Measurements from ENCODE around the gene METTL25B.

GRCh38 chr1:156694690-156694962, 33.6 kb upstream of the METTL25B start:
- TF ChIP-seq, protein P1, sequence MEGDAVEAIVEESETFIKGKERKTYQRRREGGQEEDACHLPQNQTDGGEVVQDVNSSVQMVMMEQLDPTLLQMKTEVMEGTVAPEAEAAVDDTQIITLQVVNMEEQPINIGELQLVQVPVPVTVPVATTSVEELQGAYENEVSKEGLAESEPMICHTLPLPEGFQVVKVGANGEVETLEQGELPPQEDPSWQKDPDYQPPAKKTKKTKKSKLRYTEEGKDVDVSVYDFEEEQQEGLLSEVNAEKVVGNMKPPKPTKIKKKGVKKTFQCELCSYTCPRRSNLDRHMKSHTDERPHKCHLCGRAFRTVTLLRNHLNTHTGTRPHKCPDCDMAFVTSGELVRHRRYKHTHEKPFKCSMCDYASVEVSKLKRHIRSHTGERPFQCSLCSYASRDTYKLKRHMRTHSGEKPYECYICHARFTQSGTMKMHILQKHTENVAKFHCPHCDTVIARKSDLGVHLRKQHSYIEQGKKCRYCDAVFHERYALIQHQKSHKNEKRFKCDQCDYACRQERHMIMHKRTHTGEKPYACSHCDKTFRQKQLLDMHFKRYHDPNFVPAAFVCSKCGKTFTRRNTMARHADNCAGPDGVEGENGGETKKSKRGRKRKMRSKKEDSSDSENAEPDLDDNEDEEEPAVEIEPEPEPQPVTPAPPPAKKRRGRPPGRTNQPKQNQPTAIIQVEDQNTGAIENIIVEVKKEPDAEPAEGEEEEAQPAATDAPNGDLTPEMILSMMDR (IDR thresholded peaks at IDR 0.05), result no peak
- TF ChIP-seq POLR2AphosphoS5 (IDR thresholded peaks at IDR 0.05), result no peak
- no peak for TF ChIP-seq POLR2A (IDR thresholded peaks at IDR 0.05)
